Spleen (tissue), 11 donors: ENCODE results near the gene C10orf67. TPM values are rescaled to one million over a fixed set of nuclear protein-coding genes. Genes with fewer than 3 reads are reported as not detected.
"Not testable (repeated sequence)": the region's sequence is repeated elsewhere in the genome, so short reads cannot be mapped to it uniquely, and the experiment has no call there.

Experiments
- DNase-seq: peaks from one replicate; pipeline ENCODE4 v3.0.0-alpha.2; 2020
- H3K27ac ChIP-seq, 8 donors: fragments of 200-600 bp; sonication (generic) in 7 of 8; 1 replicate in 4 of 8; 2 replicates in 4 of 8; pipeline versions ENCODE4 v1.5.0 to v1.8.0; 2016 to 2021; ENCODE audit warnings: inconsistent platforms in 4 of 8, mild to moderate bottlenecking in 4 of 8, moderate library complexity in 1 of 8
- H3K27me3 ChIP-seq, 7 donors: fragments of 200-600 bp; sonication (generic) in 6 of 7; replicated peaks in 1 of 7; 1 replicate in 4 of 7; 2 replicates in 3 of 7; pipeline versions ENCODE4 v1.5.0 to v1.8.0; 2016 to 2021; ENCODE audit warnings: inconsistent platforms in 3 of 7, mild to moderate bottlenecking in 1 of 7
- H3K36me3 ChIP-seq, 6 donors: fragments of 200-600 bp; sonication (generic) in 5 of 6; 1 replicate in 4 of 6; 2 replicates in 2 of 6; pipeline versions ENCODE4 v1.5.0 to v1.8.0; 2016 to 2021; ENCODE audit warnings: inconsistent platforms in 2 of 6
- H3K4me1 ChIP-seq, 6 donors: fragments of 200-600 bp; sonication (generic) in 5 of 6; 1 replicate in 3 of 6; 2 replicates in 3 of 6; pipeline versions ENCODE4 v1.5.0 to v1.8.0; 2016 to 2021; ENCODE audit warnings: inconsistent platforms in 3 of 6
- H3K4me3 ChIP-seq, 8 donors: fragments of 200-600 bp; sonication (generic) in 7 of 8; 1 replicate in 4 of 8; 2 replicates in 4 of 8; pipeline versions ENCODE4 v1.5.0 to v1.8.0; 2016 to 2021; ENCODE audit warnings: inconsistent platforms in 4 of 8, mild to moderate bottlenecking in 4 of 8, moderate library complexity in 2 of 8
- H3K9me3 ChIP-seq, 8 donors: fragments of 200-600 bp; sonication (generic) in 7 of 8; 1 replicate in 4 of 8; 2 replicates in 4 of 8; pipeline versions ENCODE4 v1.5.0 to v1.8.0; 2016 to 2021; ENCODE audit warnings: inconsistent platforms in 4 of 8
- POLR2A ChIP-seq, 3 donors: fragments of 450-650 bp; IDR thresholded peaks; one replicate each; pipeline ENCODE4 v1.5.1; 2017; ENCODE audit warnings: antibody characterized with exemption in 3 of 3, mild to moderate bottlenecking in 1 of 3
- POLR2AphosphoS5 ChIP-seq, 3 donors: sonication (generic); formaldehyde crosslinking; IDR thresholded peaks; one replicate each; pipeline ENCODE4 v1.5.1; 2017; ENCODE audit warnings: antibody characterized with exemption in 3 of 3
- WGBS, 5 donors: extraction: QIAGEN DNeasy Blood & Tissue Kit in 3 of 5; methylation state at CpG; one replicate each; pipeline versions ENCODE4 v1.1.5 to v1.1.7; 2013 to 2018; 5-methylcytosine and 5-hydroxymethylcytosine counted together
- intact Hi-C: fragments of 100-400 bp; cut with DNase I; formaldehyde crosslinking; loops from one replicate; pipeline ENCODE4 v1.15.0; 2023; ENCODE audit warnings: low total_unique reads
- polyA plus RNA-seq, 3 donors: library from polyadenylated mRNA; stranded (reverse); fragments of 200-250 nt; gene quantifications; one replicate each; pipeline ENCODE4 v1.2.1, GENCODE V29; 2013
- total RNA-seq, 7 donors: library from RNA; depleted of rRNA in 3 of 7; stranded (reverse); fragments of >200 nt in 3 of 7; fragmentation: NEBNext Ultra II Directional in 4 of 7; extraction: Animal tissue kit (Norgen Biotek cat#: 25700) in 4 of 7; gene quantifications; one replicate each; pipeline versions ENCODE4 v1.1.0 to v1.2.1, GENCODE V29; 2016 to 2021
- TF ChIP-seq, protein P1 (sequence below), 11 experiments: fragments of 200-600 bp in 7 of 11; fragments of 450-650 bp in 4 of 11; sonication (generic) in 4 of 11; IDR thresholded peaks in 8 of 11; conservative IDR thresholded peaks in 3 of 11; 1 replicate in 7 of 11; 2 replicates in 4 of 11; pipeline versions ENCODE4 v1.4.0 to v1.8.0; 2016 to 2021; ENCODE audit warnings: antibody characterized with exemption in 11 of 11, inconsistent platforms in 4 of 11, mild to moderate bottlenecking in 1 of 11
- donor health status: healthy with polysubstance abuse.
- donor health status: DM: no; HTN: no; CAD: no; lungs with moderate emphysema.
- donor health status: DM: no; HTN: no; CAD: no.
- donor health status: Bipolar disorder and iron deficiency.
- donor health status: healthy.
- donor health status: DM: no; HTN: no; CAD: no.
- donor health status: DM: yes; HTN: yes; CAD: no.

C10orf67 gene
- total and polyA plus RNA-seq, 10 donors = 0.02 to 0.32 (median 0.21) TPM; not detected in 4

DNA sequence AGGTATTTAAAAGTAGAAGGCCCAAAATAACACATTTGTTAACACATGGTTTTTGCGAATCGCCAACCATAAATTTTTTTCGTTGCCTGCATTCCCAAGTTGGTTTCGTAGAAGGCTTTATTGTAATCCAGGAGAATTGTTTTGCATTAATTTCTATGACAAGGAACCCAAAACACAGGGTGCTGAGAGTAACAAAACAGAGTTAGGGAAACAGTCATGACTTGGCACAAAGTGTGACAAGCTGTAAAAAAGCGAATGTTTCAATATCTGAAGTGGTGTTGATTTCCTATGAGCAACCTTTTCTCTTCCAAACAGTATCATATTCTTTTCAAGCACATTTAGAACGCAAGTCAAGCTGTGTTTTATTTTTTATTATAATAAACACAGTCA is 63.6 kb downstream of the C10orf67 start:
- no peak overlapping the region for H3K27ac ChIP-seq
- no peak for TF ChIP-seq POLR2A (IDR thresholded peaks at IDR 0.05)
- TF ChIP-seq, protein P1, sequence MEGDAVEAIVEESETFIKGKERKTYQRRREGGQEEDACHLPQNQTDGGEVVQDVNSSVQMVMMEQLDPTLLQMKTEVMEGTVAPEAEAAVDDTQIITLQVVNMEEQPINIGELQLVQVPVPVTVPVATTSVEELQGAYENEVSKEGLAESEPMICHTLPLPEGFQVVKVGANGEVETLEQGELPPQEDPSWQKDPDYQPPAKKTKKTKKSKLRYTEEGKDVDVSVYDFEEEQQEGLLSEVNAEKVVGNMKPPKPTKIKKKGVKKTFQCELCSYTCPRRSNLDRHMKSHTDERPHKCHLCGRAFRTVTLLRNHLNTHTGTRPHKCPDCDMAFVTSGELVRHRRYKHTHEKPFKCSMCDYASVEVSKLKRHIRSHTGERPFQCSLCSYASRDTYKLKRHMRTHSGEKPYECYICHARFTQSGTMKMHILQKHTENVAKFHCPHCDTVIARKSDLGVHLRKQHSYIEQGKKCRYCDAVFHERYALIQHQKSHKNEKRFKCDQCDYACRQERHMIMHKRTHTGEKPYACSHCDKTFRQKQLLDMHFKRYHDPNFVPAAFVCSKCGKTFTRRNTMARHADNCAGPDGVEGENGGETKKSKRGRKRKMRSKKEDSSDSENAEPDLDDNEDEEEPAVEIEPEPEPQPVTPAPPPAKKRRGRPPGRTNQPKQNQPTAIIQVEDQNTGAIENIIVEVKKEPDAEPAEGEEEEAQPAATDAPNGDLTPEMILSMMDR (IDR thresholded peaks at IDR 0.05 in 8 of 11, conservative IDR thresholded peaks at IDR 0.05 in 3 of 11) = no peak
- TF ChIP-seq POLR2AphosphoS5 (IDR thresholded peaks at IDR 0.05) = no peak
- DNase-seq = no peak
- H3K36me3 ChIP-seq = no peaks in the 10 kb centered on the region
- no peaks in the 10 kb centered on the region for H3K4me1 ChIP-seq
- peaks cover 0 to 30% (median 0%) of the 10 kb centered on the region in 7 donors for H3K27me3 ChIP-seq
- H3K4me3 ChIP-seq = no peak overlapping the region
- intact Hi-C loops = no loop called here
- H3K9me3 ChIP-seq = no peaks in the 10 kb centered on the region
- WGBS, 5 donors = 46 to 56% (median 51%) methylated on average over 6 of the region's 6 CpGs

DNA sequence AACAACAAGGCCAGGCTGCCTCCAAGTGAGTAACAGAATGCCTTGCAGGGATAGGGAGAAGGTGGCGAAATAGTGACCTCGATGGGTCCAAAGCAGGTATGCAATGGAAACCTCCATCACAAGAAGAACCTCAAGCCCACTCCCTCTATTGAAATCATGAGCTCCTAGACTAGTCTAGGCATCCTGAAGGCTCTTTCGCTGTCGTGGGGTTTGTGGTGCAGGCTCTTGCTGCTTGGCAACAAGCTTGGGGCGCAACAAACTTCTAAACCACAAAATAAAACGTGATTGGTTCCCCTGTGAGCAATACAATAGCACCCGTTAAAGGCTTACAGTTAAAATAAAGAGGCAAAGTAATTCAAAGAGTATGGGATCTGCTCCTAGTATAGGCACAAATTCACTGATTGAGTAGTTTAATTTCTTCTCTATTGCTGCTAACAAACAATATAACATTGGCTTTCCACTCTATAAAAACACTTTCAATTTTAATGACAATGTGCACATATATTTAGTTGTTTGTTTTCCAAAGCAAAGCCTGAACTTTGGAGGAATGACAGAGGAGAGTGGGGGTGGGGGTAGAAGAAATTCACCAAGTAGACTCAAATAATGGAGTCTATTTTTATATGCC is 64.1 kb downstream of the C10orf67 start:
- Histone ChIP-seq H3K9me3 (peaks cover 0 to 2% (median 0%) of the 10 kb centered on the region in 8 donors), H3K27ac (no peak overlapping the region), H3K36me3 (no peaks in the 10 kb centered on the region), H3K27me3 (peaks cover 0 to 30% (median 0%) of the 10 kb centered on the region in 7 donors), H3K4me3 (no peak overlapping the region), H3K4me1 (no peaks in the 10 kb centered on the region)
- TF ChIP-seq POLR2AphosphoS5 (IDR thresholded peaks at IDR 0.05) (no peak), POLR2A (IDR thresholded peaks at IDR 0.05) (no peak)
- TF ChIP-seq, protein P1 (IDR thresholded peaks at IDR 0.05 in 8 of 11, conservative IDR thresholded peaks at IDR 0.05 in 3 of 11) = no peak
- 27 to 36% (median 32%) methylated on average over 7 of the region's 7 CpGs for WGBS, 5 donors
- intact Hi-C loops = no loop called here
- no peak for DNase-seq

DNA sequence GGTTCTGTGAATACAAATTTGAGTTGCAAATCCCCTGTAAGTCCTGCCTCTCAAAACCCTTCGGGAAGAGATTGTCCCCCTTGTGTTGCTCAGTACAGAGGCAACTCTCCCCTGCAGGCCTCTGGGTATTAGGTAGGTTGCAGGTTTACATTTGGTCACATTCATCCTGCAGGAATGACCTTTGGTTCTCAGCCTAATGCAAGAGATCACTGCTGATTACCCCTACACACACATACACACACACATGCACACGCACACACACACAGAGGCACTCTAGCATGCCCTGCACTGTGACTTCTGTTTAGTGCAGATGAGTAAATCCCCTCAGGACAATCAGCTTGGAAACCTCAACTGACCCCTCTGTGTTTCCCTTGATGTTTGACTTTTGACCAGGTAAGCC is 69.2 kb downstream of the C10orf67 start:
- Histone ChIP-seq H3K36me3 (no peaks in the 10 kb centered on the region), H3K4me3 (no peak overlapping the region), H3K27ac (no peak overlapping the region), H3K27me3 (peaks cover 0 to 17% (median 0%) of the 10 kb centered on the region in 7 donors), H3K9me3 (peaks cover 0 to 53% (median 46%) of the 10 kb centered on the region in 8 donors), H3K4me1 (no peaks in the 10 kb centered on the region)
- TF ChIP-seq POLR2AphosphoS5 (IDR thresholded peaks at IDR 0.05) (no peak), POLR2A (IDR thresholded peaks at IDR 0.05) (no peak)
- TF ChIP-seq, protein P1 (IDR thresholded peaks at IDR 0.05 in 8 of 11, conservative IDR thresholded peaks at IDR 0.05 in 3 of 11) = no peak
- intact Hi-C loops = no loop called here
- WGBS, 5 donors = 48 to 85% (median 72%) methylated on average over 2 of the region's 2 CpGs
- DNase-seq = no peak

DNA sequence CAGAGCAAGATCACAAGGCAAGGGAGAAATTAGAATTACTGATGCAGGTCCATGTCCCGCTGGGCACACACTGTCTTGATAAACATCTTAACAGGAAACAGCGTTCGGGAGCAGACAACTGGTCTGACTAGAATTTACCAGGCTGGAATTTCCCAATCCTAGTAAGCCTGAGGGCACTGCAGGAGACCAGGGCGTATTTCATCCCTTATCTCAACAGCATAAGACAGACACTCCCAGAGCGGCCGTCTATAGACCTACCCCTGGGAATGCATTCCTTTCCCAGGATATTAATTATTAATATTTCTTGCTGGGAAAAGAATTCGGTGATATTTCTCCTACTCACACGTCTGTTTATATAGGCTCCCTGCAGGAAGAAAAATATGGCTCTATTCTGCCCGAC is 70.4 kb downstream of the C10orf67 start:
- H3K36me3 ChIP-seq, intact Hi-C loops, H3K4me1 ChIP-seq, H3K27ac ChIP-seq, DNase-seq, H3K4me3 ChIP-seq, H3K27me3 ChIP-seq: not testable (repeated sequence)
- 89 to 92% (median 90%) methylated on average over 9 of the region's 9 CpGs for WGBS, 5 donors
- peaks cover 0 to 59% (median 51%) of the 10 kb centered on the region in 8 donors for H3K9me3 ChIP-seq
